HUDEP-2 (cell line): Measurements from ENCODE around the gene MYH9.
"Not testable (repeated sequence)": the region's sequence is repeated elsewhere in the genome, so short reads cannot be mapped to it uniquely, and the experiment has no call there.

Experiments
- DNase-seq, 76 experiments: peaks; one replicate each; lab custom pipeline; 2025; ENCODE audit not compliant: unreplicated experiment in 76 of 76; lab: John Stamatoyannopoulos, UW

MYH9 gene

DNA sequence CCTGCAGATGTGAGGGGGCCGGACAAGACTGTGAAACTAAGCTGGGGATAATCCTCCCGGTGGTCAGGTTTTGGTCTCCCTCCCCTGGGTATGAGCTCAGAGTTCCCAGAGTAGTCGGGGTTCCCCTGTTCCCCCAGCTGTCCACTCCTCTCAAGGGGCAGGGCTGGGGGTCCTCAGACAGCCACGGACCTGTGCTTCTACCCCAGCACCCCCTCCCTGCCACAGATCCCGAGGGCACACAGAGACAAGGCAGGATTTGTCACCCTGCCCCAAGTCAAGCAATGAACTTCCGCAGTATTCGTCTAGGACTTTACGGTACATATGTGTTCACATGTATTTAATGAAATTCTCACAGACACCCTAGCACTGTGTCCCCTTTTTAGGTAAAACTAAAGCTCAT is 89.6 kb downstream of the MYH9 start:
- DNase-seq, result no peak

DNA sequence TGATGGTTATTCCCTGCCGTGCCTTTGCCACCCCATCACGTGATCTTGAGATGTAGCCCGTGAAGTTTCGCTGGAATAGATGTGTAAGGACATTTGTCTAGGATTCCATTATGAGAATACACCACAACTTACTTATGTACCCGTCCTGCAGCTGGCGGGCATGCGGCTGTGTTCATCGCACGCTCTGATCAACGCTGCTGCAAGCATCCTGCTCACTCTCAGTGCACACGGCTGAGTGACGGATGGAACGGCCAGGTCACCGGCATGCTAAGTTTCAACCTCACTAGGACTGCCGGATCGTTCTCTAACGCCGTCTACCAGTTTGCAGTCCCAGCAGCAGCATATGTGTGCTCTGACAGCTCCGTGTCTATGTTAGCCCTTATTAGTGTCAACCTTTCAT is 90.2 kb downstream of the MYH9 start:
- no peak for DNase-seq

DNA sequence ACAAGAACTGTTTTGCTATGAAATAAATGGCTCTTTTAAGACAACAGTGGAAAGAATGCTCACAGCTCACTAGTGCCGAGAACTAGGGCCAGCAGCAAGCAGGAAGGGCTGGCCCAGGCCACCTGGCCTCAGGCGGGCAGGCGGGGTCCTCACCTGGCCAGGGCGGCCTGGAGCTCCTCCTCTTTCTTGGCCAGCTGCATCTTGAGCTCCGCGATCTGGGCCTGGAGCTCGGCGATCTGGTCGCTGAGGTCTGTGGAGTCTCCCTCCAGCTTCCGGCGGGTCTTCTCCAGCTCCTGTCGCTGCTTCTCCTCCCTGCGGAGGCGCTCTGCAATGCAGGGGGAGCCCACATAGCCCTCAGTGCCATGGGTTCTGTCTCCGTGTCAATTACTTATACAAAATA is 91.1 kb downstream of the MYH9 start:
- DNase-seq, result no peak

DNA sequence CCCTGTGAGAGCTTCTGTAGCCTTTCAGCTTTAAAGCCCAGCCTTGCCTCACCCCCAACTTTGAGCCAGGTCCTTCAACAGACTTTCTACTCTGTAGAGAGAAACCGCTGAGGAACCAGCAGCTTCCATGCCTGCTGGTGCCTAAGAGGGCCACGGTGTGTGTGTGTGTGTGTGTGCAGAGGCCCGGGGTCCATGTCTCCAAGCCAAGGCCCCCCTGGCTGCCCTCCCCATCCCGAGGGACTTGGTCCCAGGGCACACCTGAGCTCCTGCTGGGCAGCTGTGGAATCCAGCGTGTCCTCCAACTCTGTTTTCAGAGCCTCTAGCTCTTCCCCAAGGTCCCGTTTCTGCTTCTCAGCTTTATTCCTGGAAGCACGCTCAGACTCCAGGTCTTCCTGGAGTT is 92.5 kb downstream of the MYH9 start:
- no peak for DNase-seq

DNA sequence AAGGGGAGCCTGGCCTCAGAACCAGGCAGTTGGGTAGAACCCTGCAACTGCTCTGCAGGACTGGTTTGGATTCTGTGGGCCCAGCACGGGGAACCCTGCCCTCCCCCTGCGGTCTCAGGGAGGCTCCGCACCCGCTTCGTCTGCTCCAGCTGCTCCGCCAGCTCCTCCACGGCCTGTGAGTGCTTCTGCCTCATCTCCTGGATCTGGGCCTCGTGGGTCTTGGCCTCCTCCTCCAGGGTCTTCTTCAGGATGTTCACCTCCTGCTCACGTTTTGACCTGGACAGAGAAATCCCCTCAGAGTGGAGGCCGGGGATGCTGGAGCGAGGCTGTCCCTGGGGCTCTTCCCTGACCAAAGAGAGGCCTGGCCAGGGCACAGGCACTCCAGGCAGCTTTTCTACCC is 93.0 kb downstream of the MYH9 start:
- DNase-seq, result no peak

DNA sequence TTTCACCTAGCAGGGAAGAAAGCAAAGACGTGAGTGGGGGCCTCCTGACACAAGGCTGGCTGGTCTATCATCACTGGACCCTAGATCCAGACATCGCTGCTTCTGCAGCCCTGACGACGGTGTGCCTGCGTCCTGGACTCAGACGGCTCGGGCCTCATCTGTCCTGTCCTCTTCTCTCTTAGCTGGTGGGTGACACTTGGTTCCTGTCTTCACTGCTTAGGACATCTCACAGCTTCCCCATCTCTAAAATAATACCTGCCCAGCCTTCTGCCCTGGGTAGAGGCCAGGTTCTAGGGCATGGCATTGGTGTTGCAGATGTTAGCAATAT is 93.5 kb downstream of the MYH9 start:
- DNase-seq, result no peak

DNA sequence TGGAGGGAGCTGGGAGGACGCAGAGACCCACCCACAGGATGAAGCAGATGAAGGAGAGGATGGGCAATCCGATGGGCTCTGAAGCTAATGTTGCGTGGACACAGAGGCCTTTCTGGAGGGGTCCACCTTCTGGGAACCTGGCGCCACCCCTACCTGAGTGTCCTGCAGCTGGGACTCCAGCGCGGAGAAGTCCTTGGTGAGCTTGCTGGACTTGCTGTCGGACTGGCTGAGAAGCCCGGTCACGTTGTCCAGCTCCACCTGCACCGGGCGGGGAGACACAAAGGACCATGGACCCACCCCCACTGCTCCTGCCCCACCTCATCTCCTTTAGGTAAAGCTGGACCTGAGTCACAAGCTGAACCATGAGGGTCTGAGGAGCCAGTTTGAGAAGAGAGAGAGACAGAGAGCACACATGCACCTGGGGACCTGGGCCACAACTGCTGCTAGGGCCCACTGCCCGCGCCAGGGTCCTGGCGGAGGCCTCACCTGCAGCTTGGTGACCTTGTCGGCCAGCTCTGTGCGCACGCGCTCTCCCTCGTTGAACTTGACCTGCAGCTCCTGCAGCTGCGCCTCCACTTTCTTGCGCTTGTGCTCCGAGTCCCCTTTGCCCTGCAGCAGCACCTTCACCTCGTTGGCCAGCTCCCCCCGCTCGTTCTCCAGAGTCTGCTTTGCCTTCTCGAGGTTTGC is 94.0 kb downstream of the MYH9 start:
- no peak for DNase-seq

DNA sequence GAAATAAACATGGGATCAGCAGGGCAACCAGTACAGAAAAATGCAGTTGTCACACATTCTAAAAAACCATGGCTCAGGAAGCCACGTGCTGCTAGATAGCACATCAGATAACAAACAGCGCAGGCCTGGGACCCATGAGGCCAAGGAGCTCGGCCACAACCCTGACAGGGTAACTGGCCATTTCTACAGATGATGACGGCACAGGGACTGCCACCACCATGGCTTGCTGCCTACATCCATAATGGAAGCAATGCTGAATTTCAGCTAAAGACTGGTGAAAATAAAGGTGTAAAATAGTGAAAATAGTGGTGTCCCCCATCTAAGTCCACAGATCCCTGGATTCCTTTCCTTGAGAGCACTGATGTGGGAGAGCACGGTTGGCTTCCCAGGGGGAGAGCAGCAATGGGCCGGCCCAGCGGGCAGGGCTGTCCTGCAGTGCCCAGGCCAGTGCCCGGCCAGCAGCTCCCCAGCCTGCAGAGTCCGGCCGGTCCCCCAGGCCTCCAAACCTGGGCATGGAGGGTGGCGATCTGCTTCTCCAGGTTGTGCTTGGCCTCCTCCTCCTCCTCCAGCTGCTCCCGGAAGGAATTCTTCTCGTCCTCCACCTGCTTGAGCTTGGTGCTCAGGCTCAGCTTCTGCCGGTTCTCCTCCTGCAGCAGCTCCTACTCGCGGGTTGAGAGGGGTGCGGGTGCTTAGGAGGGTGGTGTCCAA is 94.8 kb downstream of the MYH9 start:
- no peak for DNase-seq

DNA sequence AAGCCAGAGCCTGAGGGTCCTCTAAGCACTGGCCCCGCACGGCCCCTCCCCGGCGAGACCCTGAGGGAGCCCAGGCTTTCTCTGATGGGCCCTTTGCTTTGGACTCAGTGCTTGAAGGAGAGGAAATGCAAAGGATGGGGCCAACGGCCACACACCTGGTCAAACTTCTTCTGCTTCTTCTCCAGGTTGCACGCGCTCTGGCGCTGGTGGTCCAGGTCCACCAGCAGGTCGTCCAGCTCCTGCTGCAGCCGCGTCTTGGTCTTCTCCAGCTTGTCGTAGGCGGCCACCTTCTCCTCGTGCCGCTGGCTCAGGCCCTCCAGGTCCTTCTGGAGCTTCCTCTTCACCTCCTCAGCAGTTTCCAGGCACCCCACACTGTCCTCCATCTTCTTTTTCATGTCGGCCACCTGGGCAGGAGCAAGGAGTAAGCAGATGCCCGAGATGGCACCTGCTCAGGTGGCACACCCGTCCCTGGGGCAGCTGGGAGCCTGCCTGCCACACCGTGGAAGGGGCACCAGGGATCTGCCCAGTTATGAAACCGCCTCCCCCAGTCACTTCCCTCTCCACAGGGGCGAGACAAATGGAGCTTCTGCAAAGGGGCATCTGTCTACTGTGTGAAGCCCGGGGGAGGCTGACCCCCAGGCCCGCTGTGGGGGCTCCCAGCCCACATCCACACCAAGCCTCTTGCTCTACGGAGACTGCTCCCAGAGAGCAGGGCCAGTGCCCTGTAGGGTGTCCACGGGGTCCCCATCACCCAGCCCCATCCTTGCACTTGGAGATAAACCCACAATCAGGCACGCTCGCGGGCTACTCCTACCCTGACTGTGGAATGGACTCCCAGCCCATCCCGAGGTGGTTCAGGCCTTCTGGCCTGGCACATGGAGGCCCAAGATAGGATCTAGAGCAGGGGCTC is 95.7 kb downstream of the MYH9 start:
- no peak for DNase-seq

DNA sequence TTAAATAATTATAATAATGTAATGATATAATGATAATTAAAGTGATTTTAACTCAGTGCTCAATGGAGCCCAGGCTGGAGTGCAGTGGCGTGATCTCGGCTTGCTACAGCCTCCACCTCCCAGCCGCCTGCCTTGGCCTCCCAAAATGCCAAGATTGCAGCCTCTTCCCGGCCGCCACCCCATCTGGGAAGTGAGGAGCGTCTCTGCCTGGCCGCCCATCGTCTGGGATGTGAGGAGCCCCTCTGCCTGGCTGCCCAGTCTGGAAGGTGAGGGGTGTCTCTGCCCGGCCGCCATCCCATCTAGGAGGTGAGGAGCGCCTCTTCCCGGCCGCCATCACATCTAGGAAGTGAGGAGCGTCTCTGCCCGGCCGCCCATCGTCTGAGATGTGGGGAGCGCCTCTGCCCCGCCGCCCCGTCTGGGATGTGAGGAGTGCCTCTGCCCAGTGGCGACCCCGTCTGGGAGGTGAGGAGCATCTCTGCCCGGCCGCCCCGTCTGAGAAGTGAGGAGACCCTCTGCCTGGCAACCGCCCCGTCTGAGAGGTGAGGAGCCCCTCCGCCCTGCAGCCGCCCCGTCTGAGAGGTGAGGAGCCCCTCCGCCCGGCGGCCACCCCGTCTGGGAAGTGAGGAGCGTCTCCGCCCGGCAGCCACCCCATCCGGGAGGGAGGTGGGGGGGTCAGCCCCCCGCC is 97.2 kb downstream of the MYH9 start:
- not testable (repeated sequence) for DNase-seq

DNA sequence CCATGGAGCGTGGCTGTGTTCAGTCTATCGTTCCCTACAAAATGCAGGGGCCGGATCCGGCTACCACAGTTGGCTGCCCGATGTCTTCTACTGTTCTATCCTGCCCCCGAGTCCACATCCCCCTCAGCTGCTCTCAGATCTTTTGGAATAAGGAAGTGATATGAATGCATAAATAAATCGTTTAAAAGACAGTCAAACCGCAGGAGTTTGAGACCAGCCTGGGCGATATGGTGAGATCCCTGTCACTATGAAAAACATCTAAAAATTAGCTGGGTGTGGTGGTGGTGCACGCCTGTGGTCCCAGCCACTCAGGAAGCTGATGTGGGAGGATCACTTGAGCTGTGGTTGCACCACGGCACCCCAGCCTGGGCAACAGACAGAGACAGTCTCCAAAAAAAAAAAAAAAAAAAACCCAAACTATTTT is 97.8 kb downstream of the MYH9 start:
- not testable (repeated sequence) for DNase-seq

DNA sequence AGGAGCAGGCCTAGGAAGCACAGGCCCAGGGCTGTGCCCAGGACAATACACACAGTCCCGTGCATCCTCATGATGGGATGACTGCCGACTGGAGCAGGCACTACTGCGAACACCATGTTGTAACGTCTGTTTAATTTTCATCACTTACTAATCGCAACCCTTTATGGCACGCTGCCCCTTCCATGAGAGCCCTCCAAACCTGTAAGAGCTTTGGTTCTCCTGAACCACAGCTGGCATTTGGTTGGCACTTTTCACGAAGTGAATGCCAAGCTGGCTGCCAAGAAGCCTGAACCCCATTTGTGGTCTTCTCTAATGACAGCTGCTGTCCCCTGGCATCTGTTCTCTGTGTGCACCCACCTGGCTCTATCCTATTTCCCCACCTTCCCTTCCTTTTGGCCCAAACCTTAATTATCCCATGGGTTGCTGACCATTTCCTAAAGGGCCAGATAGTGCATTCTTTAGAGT is 98.3 kb downstream of the MYH9 start:
- no peak for DNase-seq

DNA sequence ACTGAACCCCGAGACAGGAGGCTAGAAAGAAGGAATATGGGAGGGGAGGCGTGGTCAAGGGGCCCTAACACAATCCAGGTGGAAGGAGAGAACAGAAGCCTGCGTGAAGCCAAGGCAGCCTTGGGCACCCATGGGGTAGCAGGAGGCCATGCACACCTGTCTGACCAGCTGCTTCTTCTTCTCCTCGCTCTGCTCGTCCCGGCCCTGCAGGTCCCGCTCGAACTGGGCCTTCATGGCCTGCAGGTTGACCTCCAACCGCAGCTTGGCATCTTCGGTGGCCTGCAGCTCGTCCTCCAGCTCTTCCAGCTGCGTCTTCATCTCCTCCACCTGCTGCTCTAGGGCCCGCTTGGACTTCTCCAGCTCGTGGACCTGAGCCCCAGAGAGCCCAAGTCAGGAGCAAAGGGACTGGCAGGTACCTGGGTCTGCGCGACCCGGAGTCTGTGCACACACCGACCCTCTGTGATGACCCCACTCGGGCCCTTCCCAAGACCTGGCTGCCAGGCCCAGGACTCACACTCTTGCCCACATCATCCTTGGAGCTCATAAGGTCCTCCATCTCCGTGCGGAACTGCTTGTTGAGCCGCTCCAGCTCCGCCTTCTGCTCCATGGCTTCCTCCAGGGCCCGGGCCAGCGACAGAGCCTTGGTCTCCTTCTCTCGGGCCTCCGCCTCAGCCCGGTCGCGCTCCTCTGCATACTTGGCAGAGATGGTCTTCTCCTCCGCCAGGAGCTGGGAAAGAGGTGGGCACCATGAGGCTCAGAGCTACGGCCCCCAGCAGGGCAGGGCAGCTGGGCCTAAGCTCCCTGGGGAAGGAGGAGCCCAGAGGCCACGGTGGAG is 99.0 kb downstream of the MYH9 start:
- no peak for DNase-seq

DNA sequence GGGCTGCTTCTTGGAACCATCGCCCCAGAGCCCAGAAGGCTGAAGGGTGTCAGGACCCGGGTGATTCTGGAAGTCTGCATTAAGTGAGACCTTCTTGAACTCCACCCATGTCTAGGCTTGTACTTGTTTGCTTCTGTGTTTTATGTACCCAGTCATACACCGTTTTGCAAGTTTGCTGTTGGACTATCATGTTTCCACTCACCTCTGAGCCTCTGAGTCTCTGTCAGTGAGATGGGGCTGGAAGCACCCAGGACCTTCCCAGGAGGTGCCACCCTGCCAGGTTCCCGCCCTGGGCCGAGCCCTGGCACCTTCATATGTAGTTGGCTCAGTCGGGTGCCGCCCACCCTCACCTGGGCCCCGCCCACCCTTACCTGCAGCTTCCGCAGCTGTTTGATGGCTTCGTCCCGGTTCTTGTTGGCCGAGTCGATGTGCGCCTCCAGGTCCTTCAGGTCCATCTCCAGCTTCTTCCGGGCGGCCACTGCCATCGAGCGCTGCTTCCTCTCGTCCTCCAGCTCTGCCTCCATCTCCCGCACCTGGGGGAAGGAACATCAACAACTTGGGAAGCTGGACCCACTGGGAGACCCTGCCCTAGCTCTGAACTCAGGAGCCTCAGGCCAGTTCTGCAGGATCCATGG is 99.8 kb downstream of the MYH9 start:
- DNase-seq, result no peak

DNA sequence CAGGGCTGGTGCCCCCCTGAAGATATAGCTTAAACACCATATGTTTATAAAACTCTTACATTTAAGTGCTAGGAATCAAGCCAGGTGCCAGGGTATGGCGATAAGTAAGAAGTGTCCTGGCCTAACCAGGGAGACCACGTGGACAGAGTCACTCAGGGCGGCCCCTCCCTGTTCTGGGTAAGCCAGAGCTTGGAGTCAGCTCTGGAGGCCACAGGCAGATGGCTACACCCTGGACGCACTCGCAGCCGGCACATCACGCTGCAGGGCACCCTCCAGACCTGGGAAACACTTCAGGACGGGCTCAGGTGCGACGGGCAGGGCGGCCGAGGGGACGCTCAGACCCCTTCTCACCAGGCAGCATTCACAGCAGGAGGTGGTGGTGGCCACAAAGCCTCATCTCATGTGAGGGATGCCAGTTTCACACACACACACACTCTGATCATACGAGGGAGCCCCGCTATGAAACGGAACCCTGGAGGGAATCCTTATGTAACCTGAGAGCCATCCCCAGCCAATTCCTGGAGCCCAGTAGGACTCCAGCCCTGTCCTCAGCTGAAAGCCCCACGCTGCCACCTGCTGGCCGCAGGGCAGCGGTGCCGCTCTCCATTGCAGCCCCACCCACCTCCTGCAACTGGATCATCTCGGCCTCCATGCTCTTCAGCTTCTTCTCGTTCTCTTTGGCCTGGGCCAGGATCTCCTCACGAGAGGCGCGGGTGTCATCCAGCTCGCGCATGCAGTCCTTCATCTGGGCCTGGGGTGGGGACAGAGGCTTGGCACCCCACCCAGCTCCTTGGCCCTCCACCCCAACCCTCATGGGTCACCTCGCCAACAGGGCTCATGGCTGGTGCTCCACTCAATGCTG is 101.4 kb downstream of the MYH9 start:
- DNase-seq, result peak in 71 of 76 experiments; percentile 6 to 84 (median 57)

DNA sequence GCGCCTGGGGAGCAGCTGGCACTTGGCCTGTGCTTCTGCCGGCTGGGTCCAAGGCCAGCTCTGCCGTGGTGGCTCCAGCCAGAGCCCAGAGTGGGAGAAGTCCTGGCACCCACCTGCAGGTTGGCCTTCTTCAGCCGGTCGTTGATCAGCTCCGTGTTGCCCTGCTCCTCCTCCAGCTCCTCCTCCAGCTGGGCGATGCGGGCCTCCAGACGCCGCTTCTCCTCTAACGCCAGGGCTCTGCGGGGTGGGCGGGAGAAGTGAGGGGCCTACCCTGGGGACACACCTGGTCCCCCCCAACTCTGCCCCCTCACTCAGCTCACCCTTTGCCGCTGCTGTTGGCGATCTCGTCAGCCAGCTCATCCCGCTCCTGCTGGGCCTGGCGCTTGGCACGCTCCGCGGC is 102.2 kb downstream of the MYH9 start:
- DNase-seq, result no peak

DNA sequence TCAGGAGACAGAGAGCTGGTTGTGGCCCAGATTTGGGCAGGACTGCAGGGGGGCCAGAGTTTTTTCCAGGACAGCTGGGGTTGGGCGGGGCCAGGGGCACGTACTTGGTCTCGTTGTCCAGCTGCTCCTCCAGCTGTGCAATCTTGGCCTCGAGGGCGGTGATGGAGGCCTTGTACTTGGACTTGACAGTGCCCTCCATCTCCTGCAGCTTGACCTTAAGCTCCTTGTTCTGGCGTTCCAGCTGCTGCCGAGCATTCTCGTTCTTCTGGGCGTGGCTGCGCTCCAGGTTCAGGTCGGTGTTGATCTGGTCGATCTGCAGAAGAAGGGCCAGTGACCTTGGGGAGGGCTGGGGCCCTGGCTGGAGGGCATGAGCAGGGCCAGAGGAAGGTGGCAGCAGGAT is 102.8 kb downstream of the MYH9 start:
- no peak for DNase-seq

DNA sequence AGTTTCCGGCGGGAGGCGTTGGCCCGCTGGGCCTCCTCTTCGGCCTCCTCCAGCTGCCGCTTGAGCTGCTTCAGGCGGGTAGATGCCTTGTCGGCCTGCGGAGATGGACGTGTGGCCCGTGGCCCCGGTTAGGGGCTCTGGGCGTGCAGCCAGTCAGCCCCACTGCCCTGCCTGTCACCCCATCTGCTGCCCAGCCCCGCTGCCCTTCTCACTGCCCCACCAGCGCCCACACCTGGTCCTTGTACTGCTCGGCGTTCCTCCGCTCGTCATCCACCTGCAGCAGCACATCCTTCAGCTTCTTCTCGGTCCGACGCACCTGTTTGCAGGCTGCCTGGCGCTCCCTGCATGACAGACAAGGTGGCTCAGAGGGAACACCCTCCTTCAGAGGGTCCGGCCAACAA is 103.6 kb downstream of the MYH9 start:
- no peak for DNase-seq
